ENCODE results near the gene NXPE4. TPM values are rescaled to one million over a fixed set of nuclear protein-coding genes. Genes with fewer than 3 reads are reported as not detected.

Gene NXPE4
- total RNA-seq, 1 experiment from 2014 or later: not detected

DNA sequence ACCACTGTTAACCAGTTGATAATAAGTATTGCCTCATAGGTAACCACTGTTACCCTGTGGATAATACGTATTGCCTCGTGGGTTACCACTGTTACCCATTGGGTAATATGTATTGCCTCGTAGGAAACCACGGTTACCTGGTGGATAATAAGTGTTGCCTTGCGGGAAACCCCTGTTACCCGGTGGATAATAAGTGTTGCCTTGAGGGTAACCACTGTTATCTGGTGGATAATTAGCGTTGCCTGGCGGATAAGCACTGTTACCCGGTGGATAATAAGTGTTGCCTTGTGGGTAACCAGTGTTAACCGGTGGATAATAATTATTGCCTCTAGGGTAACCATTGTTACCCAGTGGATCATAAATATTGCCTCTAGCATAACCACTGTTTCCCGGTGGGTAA, 27.3 kb upstream of the NXPE4 start:
- Histone ChIP-seq H4K8ac (replicated peaks; ENCODE audit: insufficient read length, low read depth, low read length) (no peak overlapping the region), H3K23ac (ENCODE audit: insufficient read length, low read depth, low read length) (no peak overlapping the region), H3K4me1 (ENCODE audit: insufficient read depth, low read length) (no peaks in the 10 kb centered on the region), H3K79me1 (ENCODE audit: insufficient read depth, low read depth, low read length, poor library complexity, severe bottlenecking) (no peaks in the 10 kb centered on the region), H3K27ac (ENCODE audit: insufficient read length, low read depth, low read length) (no peak overlapping the region), H2BK15ac (ENCODE audit: low read depth, low read length) (no peak overlapping the region), H3K79me2 (ENCODE audit: insufficient read depth, low read length) (no peaks in the 10 kb centered on the region), H3K56ac (ENCODE audit: insufficient read length, low read depth, low read length) (no peak overlapping the region), H2AFZ (ENCODE audit: low read length) (no peak overlapping the region), H3K4me2 (ENCODE audit: insufficient read depth, insufficient read length, low read length) (no peak overlapping the region), H2BK20ac (ENCODE audit: low read depth, low read length, poor library complexity, severe bottlenecking) (no peak overlapping the region), H2BK12ac (ENCODE audit: insufficient read length, low read depth, low read length) (no peak overlapping the region), H3K27me3 (ENCODE audit: insufficient read depth, low read length) (no peaks in the 10 kb centered on the region), H2AK5ac (ENCODE audit: insufficient read length, low read length) (no peak overlapping the region), H3K23me2 (ENCODE audit: insufficient read length, low read depth, low read length, poor library complexity, severe bottlenecking) (no peaks in the 10 kb centered on the region), H2BK120ac (ENCODE audit: low read depth, low read length, poor library complexity, severe bottlenecking) (no peak overlapping the region), H3T11ph (ENCODE audit: low read length) (no peak overlapping the region), H2BK5ac (ENCODE audit: insufficient read length, low read length) (no peak overlapping the region), H3K14ac (ENCODE audit: insufficient read depth, low read length) (no peak overlapping the region), H3K9ac (ENCODE audit: extremely low read depth, insufficient read length, low read length) (no peak overlapping the region), H3K9me3 (ENCODE audit: control insufficient read depth, low read depth, low read length) (peaks cover 11% of the 10 kb centered on the region), H3K18ac (ENCODE audit: insufficient read length, low read depth, low read length) (no peak overlapping the region), H4K20me1 (ENCODE audit: control insufficient read depth, insufficient read depth, insufficient read length) (no peaks in the 10 kb centered on the region), H4K5ac (ENCODE audit: insufficient read length, low read depth, low read length) (no peak overlapping the region), H3K4ac (ENCODE audit: low read depth, low read length) (no peak overlapping the region), H4K91ac (ENCODE audit: insufficient read length, low read depth, low read length) (no peak overlapping the region)
- no peak for DNase-seq
- H3K9me3 Mint-ChIP-seq: peaks cover 45 to 52% of the 10 kb centered on the region in 2 experiments
- no peaks in the 10 kb centered on the region for H3K4me1 Mint-ChIP-seq
- H3K4me3 Mint-ChIP-seq: no peak overlapping the region
- H3K27me3 Mint-ChIP-seq (ENCODE audit: low read depth): no peaks in the 10 kb centered on the region; the same call in 1 of the 2 replicates
- WGBS (ENCODE audit: extremely low coverage, insufficient read length, low lambda C conversion rate): no CpG with 5 or more reads among the region's 11 CpGs
- peaks cover 5 to 11% (median 9%) of the 10 kb centered on the region in 3 experiments; a peak in 6 of 7 replicates for H3K36me3 Mint-ChIP-seq (ENCODE audit: insufficient read depth in 1 of 3, low read depth in 3 of 3)
- no peak overlapping the region for H3K27ac Mint-ChIP-seq
- TF ChIP-seq, protein P1, sequence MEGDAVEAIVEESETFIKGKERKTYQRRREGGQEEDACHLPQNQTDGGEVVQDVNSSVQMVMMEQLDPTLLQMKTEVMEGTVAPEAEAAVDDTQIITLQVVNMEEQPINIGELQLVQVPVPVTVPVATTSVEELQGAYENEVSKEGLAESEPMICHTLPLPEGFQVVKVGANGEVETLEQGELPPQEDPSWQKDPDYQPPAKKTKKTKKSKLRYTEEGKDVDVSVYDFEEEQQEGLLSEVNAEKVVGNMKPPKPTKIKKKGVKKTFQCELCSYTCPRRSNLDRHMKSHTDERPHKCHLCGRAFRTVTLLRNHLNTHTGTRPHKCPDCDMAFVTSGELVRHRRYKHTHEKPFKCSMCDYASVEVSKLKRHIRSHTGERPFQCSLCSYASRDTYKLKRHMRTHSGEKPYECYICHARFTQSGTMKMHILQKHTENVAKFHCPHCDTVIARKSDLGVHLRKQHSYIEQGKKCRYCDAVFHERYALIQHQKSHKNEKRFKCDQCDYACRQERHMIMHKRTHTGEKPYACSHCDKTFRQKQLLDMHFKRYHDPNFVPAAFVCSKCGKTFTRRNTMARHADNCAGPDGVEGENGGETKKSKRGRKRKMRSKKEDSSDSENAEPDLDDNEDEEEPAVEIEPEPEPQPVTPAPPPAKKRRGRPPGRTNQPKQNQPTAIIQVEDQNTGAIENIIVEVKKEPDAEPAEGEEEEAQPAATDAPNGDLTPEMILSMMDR (conservative IDR thresholded peaks at IDR 0.05): no peak
